GM12872 (cell line): ENCODE data around the gene IL6R.

Experiments used
- CTCF ChIP-seq: IDR thresholded peaks from 3 replicates; pipeline ENCODE4 v1.5.1; 2011; ENCODE audit warnings: low read depth, mild to moderate bottlenecking, low read length, moderate library complexity; ENCODE audit not compliant: insufficient read depth

Gene IL6R

GRCh38 chr1:154433161-154433764 lies 28.1 kb downstream of the IL6R start:
- no peak for TF ChIP-seq CTCF

- no peak for TF ChIP-seq CTCF
Measured at GRCh38 chr1:154434346-154435085, 29.4 kb downstream of the IL6R start.

DNA sequence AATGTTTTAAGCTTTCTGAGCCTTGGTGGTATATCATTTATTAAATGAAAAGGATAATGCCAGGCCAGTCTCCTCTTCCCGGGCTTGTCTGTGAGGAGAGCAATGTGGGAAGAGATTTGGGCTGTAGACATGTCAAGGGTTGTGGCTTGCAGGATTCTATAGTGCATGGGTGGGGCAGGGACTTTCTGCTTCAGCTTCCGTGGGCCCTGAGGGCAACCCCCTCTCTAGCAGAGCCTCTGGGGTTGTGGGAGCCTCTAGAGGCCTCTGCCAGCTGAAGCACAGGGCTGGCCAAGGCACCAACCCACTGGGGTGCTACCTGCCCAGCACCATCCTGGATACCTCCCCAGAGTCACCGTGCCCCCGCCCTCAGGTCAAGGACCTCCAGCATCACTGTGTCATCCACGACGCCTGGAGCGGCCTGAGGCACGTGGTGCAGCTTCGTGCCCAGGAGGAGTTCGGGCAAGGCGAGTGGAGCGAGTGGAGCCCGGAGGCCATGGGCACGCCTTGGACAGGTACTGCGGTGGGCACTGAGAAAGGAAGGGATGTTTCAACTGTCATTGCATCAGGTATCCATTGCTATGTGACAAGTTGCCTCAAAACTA lies 30.6 kb downstream of the IL6R start:
- no peak for TF ChIP-seq CTCF

- no peak for TF ChIP-seq CTCF
Measured at GRCh38 chr1:154436433-154436832, 31.3 kb downstream of the IL6R start.

- no peak for TF ChIP-seq CTCF
Measured at GRCh38 chr1:154440036-154440804, 35.1 kb downstream of the IL6R start.

DNA sequence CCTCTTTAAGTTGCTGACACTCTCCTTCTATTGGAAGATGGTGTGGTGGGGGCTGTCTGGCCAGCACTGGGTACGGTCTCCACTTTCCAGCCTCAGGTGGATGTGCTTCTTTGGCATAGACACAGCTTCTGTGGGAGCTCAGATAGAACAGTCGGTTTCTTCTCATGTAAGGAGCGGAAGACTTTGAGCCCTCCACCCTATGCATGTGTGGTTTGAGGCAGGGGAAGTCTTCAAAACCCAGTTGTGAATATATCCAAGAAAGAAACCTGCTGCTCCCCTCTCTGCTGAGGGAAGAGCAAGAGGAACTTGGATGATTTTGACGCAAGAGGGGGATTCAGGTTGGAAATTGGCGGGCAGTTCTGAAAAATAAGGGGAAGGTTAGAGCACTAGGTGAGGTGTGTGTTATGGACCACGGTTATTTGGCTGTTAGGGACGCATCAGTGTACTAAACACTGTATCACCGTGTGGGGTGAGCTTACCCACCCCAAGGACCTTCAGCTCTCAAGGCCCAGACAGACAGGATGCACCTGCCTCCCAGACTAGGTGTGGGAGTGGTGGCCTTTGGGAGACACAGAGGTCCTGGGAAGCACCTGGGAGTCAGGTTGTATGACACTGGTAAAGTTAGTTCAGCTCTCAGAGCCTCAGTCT lies 36.2 kb downstream of the IL6R start:
- TF ChIP-seq CTCF = no peak
